HEK293 (cell line): ENCODE results near the gene KCNA1.

ENCODE experiments used
- CTCF ChIA-PET: fragments of 350-600 bp; formaldehyde crosslinking; extraction: SDS; loops from one replicate; lab custom pipeline; 2021; ENCODE audit warnings: antibody characterized with exemption; lab: Yijun Ruan, JAX
- POLR2A ChIA-PET: fragments of 300-600 bp; formaldehyde crosslinking; extraction: SDS; loops from one replicate; lab custom pipeline; 2020; ENCODE audit warnings: antibody characterized with exemption, inconsistent platforms; lab: Yijun Ruan, JAX
- H3K27ac ChIP-seq: fragments of 200-500 bp; sonication (Bioruptor generic); 2 replicates; pipeline ENCODE4 v1.5.1; 2014; ENCODE audit warnings: low read depth, low read length, control low read depth, inconsistent platforms; ENCODE audit errors: extremely low read depth
- H3K36me3 ChIP-seq, 2 experiments: fragments of 200-500 bp in 1 of 2; sonication (Bioruptor generic) in 1 of 2; 1 replicate in 1 of 2; 2 replicates in 1 of 2; pipeline ENCODE4 v1.5.1; 2014 to 2017; ENCODE audit warnings: inconsistent platforms in 2 of 2, low read length in 2 of 2; ENCODE audit not compliant: control insufficient read depth in 2 of 2, insufficient read depth in 1 of 2
- H3K4me1 ChIP-seq: fragments of 200-500 bp; sonication (Bioruptor generic); 2 replicates; pipeline ENCODE4 v1.5.1; 2014; ENCODE audit warnings: mild to moderate bottlenecking, low read length, inconsistent platforms; ENCODE audit not compliant: control insufficient read depth, insufficient read depth
- H3K4me3 ChIP-seq: 2 replicates; pipeline ENCODE4 v1.5.1; 2011; ENCODE audit warnings: low read depth, mild to moderate bottlenecking, control low read depth, low read length, moderate library complexity
- H3K9me3 ChIP-seq: fragments of 200-500 bp; sonication (Bioruptor generic); 2 replicates; pipeline ENCODE4 v1.5.1; 2014; ENCODE audit warnings: low read depth, low read length, inconsistent platforms; ENCODE audit not compliant: control insufficient read depth, insufficient read depth
- EGR2 ChIP-seq: fragments of 450-650 bp; formaldehyde crosslinking; IDR thresholded peaks from 2 replicates; pipeline ENCODE4 v1.5.1; 2016; ENCODE audit warnings: low read depth, missing biosample characterization, missing genetic modification characterization
- FEZF1 ChIP-seq: fragments of 450-650 bp; formaldehyde crosslinking; IDR thresholded peaks from 2 replicates; pipeline ENCODE4 v1.5.1; 2016; ENCODE audit warnings: missing biosample characterization, missing genetic modification characterization
- GLIS1 ChIP-seq: fragments of 450-650 bp; formaldehyde crosslinking; IDR thresholded peaks from 2 replicates; pipeline ENCODE4 v1.5.1; 2016; ENCODE audit warnings: missing biosample characterization, missing genetic modification characterization
- PRDM10 ChIP-seq: fragments of 450-650 bp; formaldehyde crosslinking; IDR thresholded peaks from 2 replicates; pipeline ENCODE4 v1.5.1; 2016; ENCODE audit warnings: missing biosample characterization, missing genetic modification characterization
- PRDM4 ChIP-seq: fragments of 450-650 bp; formaldehyde crosslinking; IDR thresholded peaks from 2 replicates; pipeline ENCODE4 v1.5.1; 2017; ENCODE audit warnings: missing biosample characterization, missing genetic modification characterization
- REPIN1 ChIP-seq: fragments of 450-650 bp; formaldehyde crosslinking; IDR thresholded peaks from 2 replicates; pipeline ENCODE4 v1.5.1; 2017; ENCODE audit warnings: missing biosample characterization, missing genetic modification characterization, low read depth
- TCF7L2 ChIP-seq: IDR thresholded peaks from 2 replicates; pipeline ENCODE4 v1.6.1; 2011; ENCODE audit warnings: low read depth, mild to moderate bottlenecking, inconsistent platforms, low read length, moderate library complexity, borderline replicate concordance
- ZBTB1 ChIP-seq: fragments of 450-650 bp; formaldehyde crosslinking; IDR thresholded peaks from 2 replicates; pipeline ENCODE4 v1.5.1; 2016; ENCODE audit warnings: missing biosample characterization, missing genetic modification characterization
- ZBTB6 ChIP-seq: fragments of 450-650 bp; formaldehyde crosslinking; IDR thresholded peaks from 2 replicates; pipeline ENCODE4 v1.5.1; 2017; ENCODE audit warnings: missing biosample characterization, missing genetic modification characterization
- ZFHX2 ChIP-seq: fragments of 450-650 bp; formaldehyde crosslinking; conservative IDR thresholded peaks from 2 replicates; pipeline ENCODE4 v1.5.1; 2016; ENCODE audit warnings: missing biosample characterization, missing genetic modification characterization
- ZNF23 ChIP-seq: fragments of 450-650 bp; formaldehyde crosslinking; IDR thresholded peaks from 2 replicates; pipeline ENCODE4 v1.5.1; 2016; ENCODE audit warnings: missing biosample characterization, missing genetic modification characterization, borderline replicate concordance
- ZNF530 ChIP-seq: fragments of 450-650 bp; formaldehyde crosslinking; IDR thresholded peaks from 2 replicates; pipeline ENCODE4 v1.5.1; 2016; ENCODE audit warnings: low read depth, missing biosample characterization, missing genetic modification characterization
- ZNF544 ChIP-seq: fragments of 450-650 bp; formaldehyde crosslinking; IDR thresholded peaks from 2 replicates; pipeline ENCODE4 v1.5.0; 2017; ENCODE audit warnings: missing biosample characterization, missing genetic modification characterization
- ZNF692 ChIP-seq: fragments of 450-650 bp; formaldehyde crosslinking; IDR thresholded peaks from 2 replicates; pipeline ENCODE4 v1.5.1; 2016; ENCODE audit warnings: missing biosample characterization, missing genetic modification characterization
- ZNF792 ChIP-seq: fragments of 450-650 bp; formaldehyde crosslinking; IDR thresholded peaks from 2 replicates; pipeline ENCODE4 v1.5.1; 2016; ENCODE audit warnings: missing biosample characterization, missing genetic modification characterization
- ZSCAN30 ChIP-seq: fragments of 450-650 bp; IDR thresholded peaks from 2 replicates; pipeline ENCODE4 v1.5.1; 2018; ENCODE audit warnings: missing biosample characterization, mild to moderate bottlenecking, missing genetic modification characterization, moderate library complexity
- TF ChIP-seq, protein P1 (sequence below): fragments of 450-650 bp; IDR thresholded peaks from 2 replicates; pipeline ENCODE4 v1.5.1; 2018; ENCODE audit warnings: missing biosample characterization, mild to moderate bottlenecking, missing genetic modification characterization
- TF ChIP-seq, protein P2 (sequence below): fragments of 450-650 bp; formaldehyde crosslinking; IDR thresholded peaks from 2 replicates; pipeline ENCODE4 v1.5.1; 2016; ENCODE audit warnings: missing biosample characterization, missing genetic modification characterization

The KCNA1 gene

GRCh38 chr12:4938900-4939299, 29.2 kb downstream of the KCNA1 start (continued):
- TF ChIP-seq ZNF530 (tag by site-specific recombination) (no peak), EGR2 (tag by site-specific recombination) (no peak), ZNF792 (tag by site-specific recombination) (no peak)

- TF ChIP-seq, protein P1, sequence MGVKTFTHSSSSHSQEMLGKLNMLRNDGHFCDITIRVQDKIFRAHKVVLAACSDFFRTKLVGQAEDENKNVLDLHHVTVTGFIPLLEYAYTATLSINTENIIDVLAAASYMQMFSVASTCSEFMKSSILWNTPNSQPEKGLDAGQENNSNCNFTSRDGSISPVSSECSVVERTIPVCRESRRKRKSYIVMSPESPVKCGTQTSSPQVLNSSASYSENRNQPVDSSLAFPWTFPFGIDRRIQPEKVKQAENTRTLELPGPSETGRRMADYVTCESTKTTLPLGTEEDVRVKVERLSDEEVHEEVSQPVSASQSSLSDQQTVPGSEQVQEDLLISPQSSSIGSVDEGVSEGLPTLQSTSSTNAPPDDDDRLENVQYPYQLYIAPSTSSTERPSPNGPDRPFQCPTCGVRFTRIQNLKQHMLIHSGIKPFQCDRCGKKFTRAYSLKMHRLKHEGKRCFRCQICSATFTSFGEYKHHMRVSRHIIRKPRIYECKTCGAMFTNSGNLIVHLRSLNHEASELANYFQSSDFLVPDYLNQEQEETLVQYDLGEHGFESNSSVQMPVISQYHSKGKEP (tag by site-specific recombination) = no peak
- TF ChIP-seq ZNF23 (tag by site-specific recombination) = no peak
- TF ChIP-seq GLIS1 = no peak
- no peak for TF ChIP-seq ZBTB1 (tag by site-specific recombination)
- TF ChIP-seq ZNF544 (tag by site-specific recombination) = no peak
- TF ChIP-seq PRDM4 (tag by site-specific recombination) = no peak
- no peak for TF ChIP-seq ZFHX2
- no peak for TF ChIP-seq TCF7L2
- no peak for TF ChIP-seq ZSCAN30 (tag by site-specific recombination)
- TF ChIP-seq, protein P2, sequence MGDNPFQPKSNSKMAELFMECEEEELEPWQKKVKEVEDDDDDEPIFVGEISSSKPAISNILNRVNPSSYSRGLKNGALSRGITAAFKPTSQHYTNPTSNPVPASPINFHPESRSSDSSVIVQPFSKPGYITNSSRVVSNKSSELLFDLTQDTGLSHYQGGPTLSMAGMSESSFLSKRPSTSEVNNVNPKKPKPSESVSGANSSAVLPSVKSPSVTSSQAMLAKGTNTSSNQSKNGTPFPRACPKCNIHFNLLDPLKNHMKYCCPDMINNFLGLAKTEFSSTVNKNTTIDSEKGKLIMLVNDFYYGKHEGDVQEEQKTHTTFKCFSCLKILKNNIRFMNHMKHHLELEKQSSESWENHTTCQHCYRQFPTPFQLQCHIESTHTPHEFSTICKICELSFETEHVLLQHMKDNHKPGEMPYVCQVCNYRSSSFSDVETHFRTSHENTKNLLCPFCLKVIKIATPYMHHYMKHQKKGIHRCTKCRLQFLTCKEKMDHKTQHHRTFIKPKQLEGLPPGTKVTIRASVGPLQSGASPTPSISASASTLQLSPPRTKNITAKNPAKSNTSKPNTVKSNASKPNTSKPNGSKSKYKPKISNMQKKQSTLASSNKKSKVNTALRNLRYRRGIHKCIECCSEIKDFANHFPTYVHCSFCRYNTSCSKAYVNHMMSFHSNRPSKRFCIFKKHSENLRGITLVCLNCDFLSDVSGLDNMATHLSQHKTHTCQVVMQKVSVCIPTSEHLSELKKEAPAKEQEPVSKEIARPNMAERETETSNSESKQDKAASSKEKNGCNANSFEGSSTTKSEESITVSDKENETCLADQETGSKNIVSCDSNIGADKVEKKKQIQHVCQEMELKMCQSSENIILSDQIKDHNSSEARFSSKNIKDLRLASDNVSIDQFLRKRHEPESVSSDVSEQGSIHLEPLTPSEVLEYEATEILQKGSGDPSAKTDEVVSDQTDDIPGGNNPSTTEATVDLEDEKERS (tag by site-specific recombination) = no peak
- TF ChIP-seq ZNF692 (tag by site-specific recombination) = no peak
- TF ChIP-seq FEZF1 = no peak
- TF ChIP-seq PRDM10 (tag by site-specific recombination) = no peak
- no peak for TF ChIP-seq ZBTB6 (tag by site-specific recombination)
- TF ChIP-seq REPIN1 = no peak
- Histone ChIP-seq H3K9me3 (no peaks in the 10 kb centered on the region), H3K27ac (no peak overlapping the region), H3K4me3 (no peak overlapping the region), H3K4me1 (no peaks in the 10 kb centered on the region), H3K36me3 (no peaks in the 10 kb centered on the region)
- POLR2A ChIA-PET = no interaction called here
- CTCF ChIA-PET = interaction anchor here (0.7 to 0.8 kb wide), 2 partner anchors 78 to 868 kb away, joined by 3 to 4 read pairs; no protein-coding TSS in a partner anchor
Measured at GRCh38 chr12:4939418-4940023, 29.8 kb downstream of the KCNA1 start.
